NCI-H2029 (cell line): Measurements from ENCODE around the gene NDUFB4.
"Not testable (repeated sequence)": the region's sequence is repeated elsewhere in the genome, so short reads cannot be mapped to it uniquely, and the experiment has no call there.

Experiments used
- DNase-seq: peaks from one replicate; lab custom pipeline; 2025; lab: John Stamatoyannopoulos, UW

NDUFB4 gene

DNA sequence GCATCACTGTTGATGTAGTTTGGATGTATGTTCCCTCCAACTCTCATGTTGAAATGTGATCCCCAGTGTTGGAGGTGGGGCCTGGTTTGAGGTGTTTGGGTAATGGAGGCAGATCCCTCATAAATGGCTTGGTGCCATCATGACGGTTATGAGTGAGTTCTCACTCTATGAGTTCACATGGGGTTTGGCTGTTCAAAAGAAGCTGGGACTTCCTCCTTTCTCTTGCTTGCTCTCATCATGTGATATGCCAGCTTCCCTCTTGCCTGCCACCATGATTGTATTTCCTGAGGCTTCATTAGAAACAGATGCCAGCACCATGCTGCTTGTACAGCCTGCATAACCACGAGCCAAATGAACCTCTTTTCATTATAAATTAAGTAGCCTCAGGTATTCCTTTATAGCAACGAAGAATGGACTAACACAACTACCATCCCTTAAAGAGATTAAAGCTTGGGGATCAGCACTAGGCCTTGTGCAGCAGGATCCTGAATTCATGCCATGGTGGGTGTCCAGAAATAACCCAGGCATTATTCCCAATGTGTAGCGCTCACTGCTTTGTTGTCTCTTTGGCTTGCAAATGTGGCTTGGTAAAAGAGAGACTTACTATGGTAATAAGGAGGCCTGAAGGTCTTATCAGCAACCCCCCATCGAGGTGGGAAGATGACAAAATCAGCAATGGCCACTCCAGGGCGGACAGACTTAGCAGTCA, 41.9 kb downstream of the NDUFB4 start:
- peak; percentile 83 for DNase-seq

- not testable (repeated sequence) for DNase-seq
Measured at GRCh38 chr3:120638820-120639219, 42.7 kb downstream of the NDUFB4 start.

DNA sequence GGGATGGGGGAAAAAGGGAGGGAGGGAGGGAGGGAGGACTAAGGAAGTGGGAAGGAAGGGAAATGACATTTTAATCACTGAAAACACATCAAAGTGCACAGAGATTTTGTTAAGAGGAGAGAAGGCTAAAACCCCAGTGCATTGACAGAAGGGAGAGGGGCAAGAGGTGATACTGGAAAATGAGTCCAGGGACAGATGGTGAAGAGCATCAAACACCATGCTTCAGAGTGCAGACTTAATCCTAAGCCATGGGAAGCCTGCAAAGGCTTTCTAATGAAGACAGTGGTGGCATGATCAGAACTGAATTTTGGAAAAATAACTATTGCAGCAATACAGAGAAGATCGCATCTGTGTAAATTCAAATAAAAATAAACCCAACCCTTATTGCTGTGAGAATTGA, 44.1 kb downstream of the NDUFB4 start:
- no peak for DNase-seq

DNA sequence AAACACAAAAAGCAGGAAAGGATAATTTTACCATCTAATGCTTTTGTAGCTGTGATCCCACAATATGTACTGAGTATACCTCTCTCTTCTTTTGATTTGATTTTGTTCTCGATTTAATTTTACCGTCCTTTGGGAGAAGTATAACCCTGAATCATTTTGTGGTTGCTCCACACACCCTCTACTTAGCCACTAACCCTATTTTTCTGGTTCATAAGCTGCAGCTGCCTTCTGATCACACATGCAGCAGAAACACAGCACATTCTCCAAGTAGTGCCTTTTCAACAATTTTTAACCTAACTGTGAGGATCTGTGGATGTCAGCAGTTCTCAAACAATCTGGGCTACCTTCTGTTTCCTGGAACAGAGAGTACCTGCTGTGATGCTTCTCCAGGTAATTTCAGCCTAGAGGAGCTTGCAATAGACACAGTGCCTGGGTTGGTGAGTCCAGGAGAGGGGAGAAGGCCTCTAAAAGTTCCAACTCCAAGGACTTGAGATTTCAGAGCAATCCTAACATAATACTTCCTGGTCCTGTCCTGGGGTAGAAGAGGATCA, 45.6 kb downstream of the NDUFB4 start:
- no peak for DNase-seq

DNA sequence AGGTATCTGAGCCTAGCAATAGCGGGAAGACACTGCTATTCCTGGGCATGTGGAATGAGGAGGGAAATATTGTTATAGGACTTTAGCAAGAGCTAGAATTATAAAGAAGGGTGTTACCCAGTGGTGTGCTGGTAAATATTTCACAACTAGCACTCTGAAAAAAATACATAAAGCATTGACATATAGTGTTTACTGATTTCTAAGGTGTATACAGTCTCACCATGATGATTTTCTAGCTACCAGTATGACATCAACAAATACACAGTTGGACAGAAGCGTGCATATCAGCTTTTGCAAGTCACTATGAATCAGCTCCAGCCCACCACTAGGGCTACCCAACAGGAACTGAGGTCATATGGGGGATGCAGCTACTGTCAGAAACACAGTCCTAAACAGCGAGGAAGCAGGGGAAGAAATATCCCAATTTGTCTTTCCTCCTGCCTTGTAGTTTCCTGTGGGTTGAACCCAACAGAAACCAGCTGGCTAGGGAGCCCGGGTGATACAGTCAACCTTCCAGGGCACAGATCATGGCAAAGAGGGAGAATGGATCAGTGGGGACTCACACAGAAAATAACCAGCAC, 46.3 kb downstream of the NDUFB4 start:
- DNase-seq = no peak

DNA sequence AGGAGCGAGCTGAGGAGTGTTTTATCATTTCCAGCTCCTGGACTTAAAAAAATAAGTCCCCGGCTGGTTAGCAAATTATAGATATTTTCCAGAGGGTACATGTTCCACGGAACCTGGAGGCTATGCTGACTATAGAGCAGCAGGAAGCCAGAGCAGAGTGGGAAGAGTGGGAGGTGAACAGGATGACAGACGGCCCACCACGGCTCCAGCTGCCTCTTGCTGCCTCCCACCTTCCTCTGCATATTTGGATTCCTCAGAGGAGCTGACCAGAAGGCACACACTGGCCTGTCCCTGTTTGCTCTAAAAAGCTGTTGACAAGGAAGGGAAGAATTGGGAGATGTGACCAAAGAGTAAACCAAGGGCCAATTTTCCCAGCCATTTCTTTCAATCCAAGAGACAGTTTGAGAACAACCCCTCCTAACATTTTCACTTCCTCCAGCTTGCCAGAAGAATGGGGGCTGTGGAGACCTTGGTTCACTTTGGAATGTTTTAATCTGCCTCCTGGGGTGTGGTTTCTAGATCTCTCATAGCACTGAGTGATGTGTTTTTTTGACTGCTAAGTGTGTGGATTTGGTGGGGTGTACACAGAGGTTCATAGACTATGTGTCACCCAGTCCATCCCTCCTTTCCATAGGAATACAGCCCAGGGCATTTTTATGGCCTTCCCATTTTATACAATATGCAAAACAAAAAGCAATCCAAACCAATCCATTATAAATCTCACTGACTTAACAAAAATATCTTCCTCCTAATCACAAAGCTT, 49.1 kb downstream of the NDUFB4 start:
- DNase-seq = no peak

DNA sequence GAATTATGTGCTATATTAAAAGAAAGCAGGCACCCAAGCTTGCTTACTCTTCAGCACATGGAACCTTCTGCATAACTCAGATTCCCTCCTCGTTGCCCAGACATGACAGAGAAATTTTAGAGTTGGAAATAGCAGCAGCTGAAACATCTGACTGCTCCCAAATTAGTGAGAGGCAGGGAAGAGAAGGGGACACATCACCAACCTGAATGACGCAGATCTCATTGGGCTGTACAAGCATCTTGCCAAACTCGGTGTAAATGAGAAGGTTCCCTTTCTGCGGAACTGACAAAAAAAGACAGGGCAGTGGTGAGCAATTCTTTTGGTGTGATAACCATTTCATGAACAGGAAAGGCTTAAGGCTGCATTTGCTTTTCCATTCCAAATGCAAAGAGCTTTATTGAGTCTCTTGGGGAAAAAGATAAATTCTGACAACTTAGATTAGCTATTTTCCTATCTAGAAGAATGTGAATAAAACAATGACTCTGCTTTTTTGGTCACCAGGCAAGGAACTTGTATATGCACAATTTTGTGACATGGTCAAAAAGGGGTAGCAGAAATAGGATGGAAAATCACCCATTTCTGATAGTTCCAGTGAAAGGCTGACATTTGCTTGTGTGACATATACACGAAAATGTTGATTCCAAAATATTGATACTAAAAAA, 50.8 kb downstream of the NDUFB4 start:
- DNase-seq = no peak

DNA sequence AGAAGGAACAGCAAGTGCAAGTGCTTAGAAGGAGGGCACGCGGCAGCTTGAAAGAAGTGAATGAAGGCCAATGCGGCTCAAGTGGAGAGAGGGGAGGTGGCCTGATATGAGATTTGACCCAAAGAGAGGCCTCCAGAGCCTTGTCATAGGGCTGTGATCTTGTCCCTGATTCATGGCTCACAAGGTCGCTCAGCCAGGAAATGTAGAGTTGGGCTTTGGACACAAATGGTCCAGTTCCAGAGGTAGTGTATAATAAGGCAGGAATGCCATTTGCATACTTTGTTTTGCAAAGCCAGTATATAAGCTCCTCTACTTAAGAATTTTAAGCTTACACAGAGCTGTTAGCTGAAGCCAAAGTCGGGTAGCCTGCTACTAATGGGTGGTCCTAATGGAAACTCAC, 52.2 kb downstream of the NDUFB4 start:
- no peak for DNase-seq

DNA sequence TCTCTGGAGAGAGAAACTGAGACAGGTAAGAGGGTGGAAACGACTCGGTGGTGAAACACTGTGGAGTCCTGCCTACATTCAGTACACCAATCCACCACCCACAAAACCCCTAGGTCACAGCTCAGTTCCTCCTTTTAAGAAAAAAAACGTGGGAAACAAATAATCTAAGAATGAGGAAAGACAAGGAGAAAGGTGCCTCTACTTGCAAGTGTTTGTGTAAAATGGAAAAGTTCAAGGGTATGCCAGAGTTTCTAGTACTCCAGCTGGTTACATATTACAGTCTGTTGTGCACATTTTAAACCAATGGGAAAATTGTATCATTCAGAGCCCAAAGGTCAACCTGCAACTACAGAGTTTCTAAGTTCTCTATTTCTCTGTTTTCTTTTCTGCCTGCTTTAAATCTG, 53.7 kb downstream of the NDUFB4 start:
- no peak for DNase-seq

- no peak for DNase-seq
Measured at GRCh38 chr3:120650311-120650710, 54.2 kb downstream of the NDUFB4 start.
